GM18499 (cell line): ENCODE data around the gene EHF.

Source experiments
- ATAC-seq: cut with Tn5 transposase; IDR thresholded peaks from one replicate; pipeline ENCODE4 v1.9.1; 2021; ENCODE audit warnings: moderate number of reproducible peaks; ENCODE audit not compliant: insufficient read depth, unreplicated experiment

The EHF gene

DNA sequence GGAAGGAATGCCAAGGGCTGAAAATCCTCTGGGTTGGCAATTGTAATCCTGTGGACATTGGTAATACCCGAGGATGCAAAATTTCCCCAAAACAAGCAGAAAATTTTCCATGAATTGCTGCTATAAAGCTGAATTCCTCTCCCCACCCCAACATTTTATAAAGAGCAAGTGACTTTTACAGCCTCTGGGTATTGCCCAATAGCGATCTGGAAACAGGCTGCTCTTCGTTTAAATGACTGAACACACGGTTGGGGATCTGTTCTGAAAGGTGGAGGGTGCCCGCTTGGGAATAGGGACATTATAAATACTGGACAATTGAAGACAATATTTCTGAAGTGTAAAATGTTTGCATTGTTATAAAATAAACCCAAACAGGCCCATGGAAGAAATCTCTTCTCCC, 20.6 kb downstream of the EHF start:
- no peak for ATAC-seq

DNA sequence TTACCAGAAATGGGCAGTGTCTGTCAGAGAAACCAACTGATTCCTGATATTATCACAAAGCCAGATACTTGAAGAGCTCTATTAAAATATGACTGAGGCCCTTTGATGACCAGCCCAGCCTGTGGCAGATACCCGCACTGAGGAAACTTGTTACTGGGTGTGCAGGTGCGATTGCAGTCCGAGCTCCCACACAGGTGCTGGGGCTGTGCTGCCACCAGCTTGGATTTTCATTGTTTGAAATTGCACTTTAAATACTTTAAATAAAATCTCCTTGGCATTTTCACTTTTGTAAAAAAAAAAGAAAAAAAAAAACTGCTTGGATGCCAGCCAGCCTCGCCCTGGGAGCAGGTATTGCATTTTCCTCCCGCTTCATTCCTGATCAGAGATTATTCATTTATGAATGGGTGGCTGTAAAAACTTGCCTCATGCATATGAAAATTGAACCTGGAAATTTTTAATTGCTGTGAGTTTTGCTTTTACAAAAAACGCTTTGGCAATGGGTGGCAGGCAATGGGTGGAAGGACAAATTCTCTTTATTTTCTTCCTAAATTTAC, 21.2 kb downstream of the EHF start:
- ATAC-seq = no peak

DNA sequence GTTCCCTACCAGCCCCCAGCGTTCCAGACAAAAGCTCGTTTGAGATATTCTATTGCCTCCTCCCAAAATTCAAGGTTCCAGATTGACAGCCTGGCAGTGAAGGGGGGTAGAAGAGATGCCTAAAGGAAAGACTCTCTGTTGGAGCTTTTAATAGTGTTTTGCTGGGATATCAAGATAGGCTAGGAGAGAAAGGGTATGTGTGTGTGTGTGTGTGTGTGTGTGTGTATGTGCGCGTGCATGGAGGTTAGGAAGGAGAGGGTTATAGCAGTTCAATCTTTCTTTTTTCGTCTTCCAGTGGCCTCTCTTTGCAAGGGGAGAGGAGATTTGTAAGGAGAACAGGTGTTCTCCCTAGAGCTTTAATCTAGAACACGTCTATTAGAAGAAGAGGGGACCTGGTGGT, 22.0 kb downstream of the EHF start:
- no peak for ATAC-seq

DNA sequence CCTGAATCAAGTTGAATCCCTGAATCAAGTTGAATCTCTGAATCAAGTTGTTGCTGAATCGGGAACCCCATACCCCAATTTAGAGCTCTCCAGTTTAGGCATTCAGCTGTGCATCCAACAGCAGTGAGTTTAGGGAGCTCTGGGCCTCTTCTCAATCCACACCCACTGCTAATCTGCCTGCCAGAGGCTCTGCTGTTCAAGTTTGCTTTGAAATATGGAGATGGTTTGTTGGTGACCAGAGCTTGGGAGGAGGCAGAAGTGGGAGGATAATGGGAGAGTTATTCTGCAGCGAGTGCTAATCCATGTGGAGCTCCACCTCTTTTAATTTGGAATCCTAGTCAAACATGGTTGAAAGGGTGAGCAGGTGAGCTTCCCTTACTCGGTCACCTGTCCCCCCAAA, 22.4 kb downstream of the EHF start:
- ATAC-seq = no peak

DNA sequence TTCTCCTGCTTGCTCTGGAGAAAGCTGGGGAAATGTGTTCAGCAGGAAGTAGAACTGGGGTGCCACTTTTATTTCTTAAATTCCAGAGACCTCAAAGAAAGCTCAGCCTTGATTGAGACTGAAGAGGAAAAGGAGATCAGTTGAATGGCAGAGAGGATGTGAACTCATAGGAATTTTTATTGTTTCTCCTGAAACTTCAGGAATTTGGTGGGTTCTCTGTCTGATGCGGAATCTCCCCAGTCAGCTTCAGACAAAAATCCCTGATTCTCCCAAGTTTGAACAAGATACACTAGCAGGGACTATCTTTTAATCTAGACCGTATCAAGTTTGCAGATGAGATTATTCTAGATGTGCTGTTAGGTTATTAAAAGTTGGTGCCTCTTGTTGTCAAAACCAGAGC, 23.0 kb downstream of the EHF start:
- ATAC-seq = no peak

DNA sequence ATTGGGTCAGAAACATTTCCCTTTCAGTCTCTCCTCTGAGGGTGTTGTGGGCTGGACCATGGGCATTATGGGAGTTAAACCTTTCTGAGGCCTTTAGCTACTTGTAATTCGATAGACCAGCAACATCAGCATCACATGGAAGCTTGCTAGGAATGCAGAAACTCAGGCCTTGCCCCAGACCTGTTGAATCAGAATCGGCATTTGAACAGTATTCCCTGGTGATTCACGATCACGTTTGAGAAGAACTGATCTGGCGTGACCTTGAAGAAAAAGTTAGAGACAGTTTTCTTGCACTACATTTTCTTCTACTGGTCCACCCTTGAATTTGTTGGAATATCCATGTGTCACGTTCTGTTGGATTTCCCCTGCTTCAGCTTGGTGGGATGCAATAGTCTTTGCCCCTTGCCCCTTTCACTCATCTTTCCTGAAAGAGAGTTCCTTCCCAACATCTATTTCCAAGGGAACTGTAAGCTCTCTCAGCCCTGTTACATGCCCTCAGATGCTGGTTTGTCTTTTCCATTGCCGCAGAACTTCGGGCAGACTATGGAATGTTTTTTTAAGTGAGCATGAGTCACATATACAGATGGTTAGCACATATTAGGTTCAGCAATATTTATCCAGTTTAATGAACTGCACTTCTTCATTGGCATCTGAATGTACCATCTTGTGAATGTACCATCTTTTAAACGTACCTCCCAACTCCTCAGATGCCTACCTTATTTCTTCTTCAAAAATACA, 23.9 kb downstream of the EHF start:
- ATAC-seq = no peak

DNA sequence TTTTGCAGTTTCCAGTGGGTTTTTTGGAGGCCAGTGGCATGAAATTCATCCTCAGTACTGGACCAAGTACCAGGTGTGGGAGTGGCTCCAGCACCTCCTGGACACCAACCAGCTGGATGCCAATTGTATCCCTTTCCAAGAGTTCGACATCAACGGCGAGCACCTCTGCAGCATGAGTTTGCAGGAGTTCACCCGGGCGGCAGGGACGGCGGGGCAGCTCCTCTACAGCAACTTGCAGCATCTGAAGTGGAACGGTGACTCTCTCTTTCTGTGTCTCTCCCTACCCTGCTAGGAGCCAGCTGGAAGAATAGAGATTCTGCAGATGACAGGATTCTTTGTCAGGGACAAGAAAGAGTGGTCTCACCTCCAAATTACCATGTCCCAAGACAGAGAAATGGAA, 25.5 kb downstream of the EHF start:
- ATAC-seq = no peak

DNA sequence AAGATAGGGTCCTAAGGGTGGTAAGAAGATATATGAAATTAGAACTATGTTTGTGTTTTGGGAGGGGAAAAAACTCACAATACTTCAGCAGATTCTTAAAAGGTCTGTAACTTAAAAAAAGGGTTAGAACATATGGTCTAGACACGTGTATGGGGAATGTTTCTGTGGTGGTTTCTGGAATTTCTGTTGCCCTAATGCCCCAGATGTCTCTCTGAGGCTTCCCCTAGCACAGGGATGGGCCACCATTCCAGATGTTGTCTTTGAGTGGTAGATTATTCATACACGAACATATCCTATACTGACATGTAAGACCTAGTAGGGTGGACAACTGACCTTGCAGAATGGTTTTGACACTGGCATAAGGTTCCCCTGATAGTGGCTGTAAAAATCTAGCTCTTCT, 26.2 kb downstream of the EHF start:
- no peak for ATAC-seq

DNA sequence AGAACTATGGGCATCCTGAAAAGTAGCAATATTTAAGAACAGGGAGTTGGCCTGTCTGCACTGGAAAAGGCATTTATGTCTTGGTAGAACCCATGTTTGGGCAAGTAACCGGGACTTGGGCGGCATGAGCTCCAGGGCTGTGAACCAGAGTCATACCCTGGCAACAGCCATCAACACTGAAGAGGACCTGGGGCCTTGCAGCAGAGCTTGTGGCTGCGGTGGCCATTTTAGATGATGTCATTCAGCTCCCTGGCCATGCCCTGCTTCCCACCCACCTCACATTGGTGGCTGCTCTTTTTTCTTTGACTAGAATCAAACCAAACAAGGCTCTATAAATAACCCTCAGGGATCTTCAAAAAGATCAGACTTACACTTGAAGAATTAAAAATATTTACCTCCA, 26.6 kb downstream of the EHF start:
- no peak for ATAC-seq

DNA sequence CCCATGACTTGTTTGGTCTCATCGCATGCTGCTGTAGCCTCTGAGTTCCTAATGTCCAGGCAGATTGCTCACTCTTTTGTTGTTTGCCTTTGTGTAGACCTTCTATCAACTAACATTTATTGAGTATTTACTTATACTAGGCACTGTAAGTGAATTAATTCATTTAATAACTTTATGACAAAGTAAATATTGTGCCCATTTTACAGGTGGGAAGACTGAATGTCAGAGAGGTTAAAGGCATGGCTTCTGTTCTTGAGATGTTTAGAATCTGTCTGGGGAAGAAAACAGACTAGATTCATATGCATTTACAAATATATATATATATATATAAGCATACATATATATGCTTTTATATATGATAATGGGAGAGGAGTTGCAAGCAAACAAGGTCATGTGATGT, 27.1 kb downstream of the EHF start:
- ATAC-seq = no peak

DNA sequence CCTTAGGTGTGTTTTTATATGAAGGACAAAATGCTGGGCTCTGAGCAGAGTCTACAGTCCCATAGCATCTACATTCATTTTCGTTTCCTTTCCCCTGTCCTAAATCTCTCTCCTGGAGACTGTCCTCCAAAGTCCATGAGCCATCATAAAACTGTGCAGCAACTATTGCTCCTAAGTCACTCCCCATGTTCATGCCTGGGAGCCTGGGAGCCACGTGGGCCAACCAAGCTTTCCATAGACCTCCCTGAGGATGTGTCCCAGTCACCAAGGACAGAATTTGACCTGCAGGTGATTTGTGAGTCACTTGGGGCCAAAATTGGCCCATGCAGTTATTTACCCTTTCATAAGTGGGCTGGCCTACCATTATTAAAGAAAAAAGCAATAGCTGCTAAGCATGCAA, 28.7 kb downstream of the EHF start:
- ATAC-seq = no peak

DNA sequence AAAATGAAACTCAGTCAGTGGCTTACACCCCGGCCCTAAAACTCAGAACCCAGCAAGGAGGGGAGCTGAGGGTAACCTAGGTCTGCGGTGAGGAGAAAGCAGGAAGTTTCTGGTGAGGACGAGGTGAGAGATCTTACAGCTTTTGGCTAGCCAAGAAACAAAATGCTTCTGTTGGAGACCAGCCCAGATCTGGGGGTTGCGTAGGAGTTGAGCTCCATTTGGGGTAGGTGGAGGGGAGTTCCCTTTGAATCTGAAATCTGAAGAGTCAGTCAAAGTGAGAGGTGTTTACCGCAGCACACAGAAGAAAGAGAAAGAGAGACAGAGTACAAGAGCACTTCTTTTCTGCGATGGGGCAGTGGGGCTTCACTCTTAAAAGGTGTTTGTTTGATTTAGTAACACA, 29.6 kb downstream of the EHF start:
- peak; percentile 90 for ATAC-seq

DNA sequence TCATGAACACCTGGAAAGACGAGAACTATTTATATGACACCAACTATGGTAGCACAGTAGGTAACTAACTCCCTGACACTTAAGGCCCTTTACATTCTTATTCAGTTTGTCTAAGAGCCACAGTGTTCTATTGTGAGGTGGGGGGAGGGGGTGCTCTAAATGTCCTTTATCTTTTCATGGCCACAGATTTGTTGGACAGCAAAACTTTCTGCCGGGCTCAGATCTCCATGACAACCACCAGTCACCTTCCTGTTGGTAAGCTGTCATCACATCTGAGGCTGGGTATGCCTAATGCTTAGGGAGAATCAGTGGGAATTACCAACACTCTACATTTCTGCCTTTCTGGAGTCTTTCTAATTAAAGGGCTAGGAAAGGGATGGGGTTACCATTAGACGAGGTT, 30.7 kb downstream of the EHF start:
- ATAC-seq = no peak

DNA sequence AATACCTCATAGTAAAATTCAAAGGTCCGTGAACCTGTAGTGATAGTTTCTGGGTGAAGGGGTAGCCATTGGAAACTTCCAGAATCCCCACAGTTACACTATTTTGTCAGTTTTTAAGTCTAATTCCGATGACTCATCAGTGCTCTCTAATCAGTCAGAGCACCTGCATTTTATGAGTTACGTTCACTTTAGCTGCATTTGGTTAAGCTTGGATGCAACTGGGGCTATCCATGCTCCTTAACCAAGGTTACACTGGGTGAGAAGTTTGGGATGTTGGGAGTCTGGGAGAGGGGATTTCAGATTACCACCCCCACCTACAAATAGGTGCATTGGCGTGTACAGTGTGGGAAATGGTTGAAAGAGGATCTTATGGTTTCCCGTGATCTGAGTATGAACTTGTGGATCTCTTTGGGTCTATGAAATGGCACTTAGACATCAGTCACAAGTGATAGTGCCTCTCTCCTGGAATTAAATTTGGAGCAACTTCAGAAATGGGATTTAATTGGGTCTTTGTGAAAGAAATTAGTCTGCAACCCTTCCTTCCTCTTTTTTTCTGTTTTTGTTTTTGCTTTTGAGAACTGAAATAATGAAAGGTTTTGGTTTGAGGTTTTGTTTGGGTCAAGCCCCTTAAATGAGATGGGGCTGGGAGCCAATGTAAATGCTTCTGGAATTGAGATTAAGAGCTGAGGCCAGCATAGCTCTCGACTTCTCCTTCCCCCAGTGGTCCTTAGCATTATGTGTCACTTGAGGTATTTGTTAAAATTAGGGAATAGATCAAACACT, 31.5 kb downstream of the EHF start:
- no peak for ATAC-seq

DNA sequence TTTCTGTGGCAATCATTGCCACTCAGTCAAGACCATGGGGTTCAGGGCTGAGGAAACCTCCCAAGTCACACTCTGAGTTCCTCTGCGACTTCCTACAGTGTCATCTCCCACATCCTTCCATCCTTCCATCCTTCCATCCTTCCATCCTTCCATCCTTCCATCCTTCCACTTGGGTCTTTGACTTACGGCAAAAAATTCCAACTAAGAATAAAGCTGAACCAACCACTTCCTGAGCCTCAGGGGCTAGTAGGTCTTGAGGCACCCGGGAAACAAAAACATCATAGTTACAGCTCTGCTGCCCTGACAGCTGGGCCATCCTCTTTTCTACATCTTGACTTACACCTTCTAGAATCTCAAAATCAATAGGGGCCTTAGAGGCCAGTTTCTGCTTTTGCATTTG, 32.1 kb downstream of the EHF start:
- no peak for ATAC-seq

DNA sequence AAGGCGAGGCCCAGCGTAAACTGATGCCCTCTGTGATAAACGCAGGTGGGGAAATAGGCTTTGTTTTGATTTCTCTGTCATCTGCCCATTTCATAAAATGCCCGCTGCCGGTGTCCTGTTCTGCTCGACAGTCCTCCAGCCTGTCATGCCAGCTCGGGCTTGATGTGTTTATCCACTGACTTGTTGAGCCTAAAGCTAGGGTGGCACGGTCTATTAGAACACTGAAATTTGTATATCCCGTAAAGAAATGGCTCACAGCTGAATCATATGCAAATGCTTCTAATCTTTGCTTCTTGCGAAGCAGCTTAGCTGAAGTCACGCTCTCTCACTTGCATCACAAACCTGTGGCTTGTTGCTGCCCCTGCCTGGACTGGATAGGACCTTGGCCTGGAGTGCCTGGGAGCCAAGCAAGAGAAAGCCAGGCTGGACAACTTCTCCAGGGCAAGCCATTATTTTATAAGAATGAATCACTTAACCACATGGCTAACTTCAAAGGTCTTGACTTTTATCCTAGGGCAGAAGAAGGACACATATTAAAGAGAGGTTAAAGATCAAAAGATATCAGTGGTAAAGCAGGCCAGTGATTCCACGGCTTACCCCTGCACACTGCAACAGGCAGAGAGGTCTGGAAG, 33.1 kb downstream of the EHF start:
- no peak for ATAC-seq

DNA sequence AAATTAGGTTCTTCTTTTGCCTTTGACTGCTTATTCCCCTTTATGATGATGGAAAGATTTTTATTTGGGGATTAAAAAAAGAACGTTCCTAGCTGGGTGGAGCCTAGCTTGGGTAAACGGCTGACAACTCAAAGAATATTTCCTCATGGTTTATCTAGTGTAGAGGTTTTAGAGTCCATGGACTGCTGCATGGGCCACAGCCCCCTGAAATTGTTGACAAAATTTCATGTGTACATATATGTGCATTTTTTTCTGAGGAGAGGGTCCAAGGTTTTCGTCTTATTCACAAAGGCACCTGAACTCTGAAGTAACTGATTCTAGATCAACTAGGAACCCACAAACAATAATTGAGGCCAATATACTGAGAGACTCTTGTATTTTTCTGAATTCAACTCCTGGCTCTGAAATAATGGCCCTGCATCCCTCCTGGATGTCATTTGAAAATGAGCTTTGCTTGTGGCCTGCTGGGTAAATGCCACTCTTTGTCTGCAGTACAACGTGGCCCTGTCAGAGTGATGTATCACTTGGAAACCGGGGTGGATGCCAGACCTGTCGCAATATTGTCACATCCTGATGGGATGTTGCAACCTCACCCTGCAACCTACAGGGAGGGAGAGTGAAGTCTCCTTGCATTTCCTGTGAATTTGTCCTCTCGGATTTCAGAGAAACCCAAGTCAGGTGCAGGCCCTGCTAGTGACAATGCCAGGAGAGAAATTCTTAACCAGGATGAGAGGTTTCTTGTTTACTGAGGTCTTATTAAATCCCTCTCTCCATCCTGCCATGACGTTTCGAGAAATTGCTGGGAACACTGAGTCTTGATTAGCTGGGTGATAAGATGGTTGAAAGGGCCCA, 33.8 kb downstream of the EHF start:
- ATAC-seq = no peak

DNA sequence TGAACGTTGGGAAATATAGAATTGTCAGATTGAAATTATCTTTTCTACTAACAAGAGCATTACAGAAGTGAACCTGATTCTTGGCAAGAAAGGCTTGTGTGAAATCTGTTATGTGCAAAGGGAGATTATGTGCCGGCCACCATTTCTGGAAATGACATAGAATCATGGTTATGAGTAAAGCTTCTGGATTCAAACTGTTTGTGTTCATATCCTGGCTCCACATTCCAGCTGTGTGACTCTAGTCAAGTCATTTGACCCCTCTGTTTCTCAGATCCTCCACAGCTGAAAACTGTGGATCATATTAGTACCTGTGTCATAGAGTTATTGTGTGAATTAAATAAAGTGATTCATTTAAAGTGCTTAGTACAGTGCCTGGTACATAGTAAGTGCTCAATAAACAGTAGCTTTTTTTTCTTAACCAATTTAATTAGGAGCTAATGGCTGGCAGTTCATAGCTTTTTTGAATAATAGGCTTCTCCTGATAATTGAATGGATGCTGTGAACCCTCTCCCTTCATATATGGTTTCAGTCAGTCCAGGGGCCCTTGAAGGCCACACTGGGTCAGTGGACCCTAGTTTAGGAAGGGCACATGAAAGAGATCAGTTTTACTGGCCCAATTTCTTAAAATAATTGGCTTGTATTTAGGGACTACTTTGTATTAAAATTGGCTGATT, 34.6 kb downstream of the EHF start:
- ATAC-seq = no peak

DNA sequence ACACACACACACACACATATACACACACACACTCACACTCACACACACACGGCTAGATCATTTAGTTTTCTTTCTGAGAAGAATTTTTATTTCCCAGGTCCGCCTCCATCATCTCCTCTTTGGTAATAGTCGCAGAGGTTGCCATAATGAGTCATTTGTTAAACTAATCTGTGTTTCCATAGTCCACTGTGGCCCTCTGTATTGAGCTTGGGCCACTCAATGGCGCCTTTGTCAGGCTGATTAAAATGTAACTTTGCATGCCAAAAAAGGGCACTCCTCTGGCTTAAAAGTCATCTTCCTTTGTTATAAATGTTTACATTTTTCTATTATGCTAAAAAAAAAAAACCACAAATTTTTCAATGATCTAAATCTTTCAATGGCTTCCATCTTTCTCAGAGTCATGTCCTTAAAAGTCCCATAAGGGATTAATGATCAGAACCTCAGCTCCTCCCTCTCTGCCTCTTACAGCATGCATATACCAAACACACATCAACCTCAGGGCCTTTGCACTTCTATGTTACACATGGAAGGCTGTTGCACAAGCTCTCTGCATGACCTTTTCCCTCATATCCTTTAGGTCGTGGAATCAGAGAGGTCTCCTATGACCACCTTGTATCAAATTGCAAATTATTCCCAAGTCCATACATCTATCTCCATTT, 35.3 kb downstream of the EHF start:
- no peak for ATAC-seq
